Esophagus muscularis mucosa (tissue), 4 donors: ENCODE data around the gene NSMCE1. TPM values are rescaled to one million over a fixed set of nuclear protein-coding genes. Genes with fewer than 3 reads are reported as not detected.
A peak's percentile ranks its signal among the peaks of the same experiment; 100 is the strongest.

Experiments used
- DNase-seq: peaks from one replicate; pipeline ENCODE4 v3.0.0-alpha.2; 2017; ENCODE audit errors: extremely low spot score
- H3K27ac ChIP-seq, 4 donors: fragments of 200-600 bp; sonication (generic); replicated peaks in 1 of 4; 1 replicate in 3 of 4; 2 replicates in 1 of 4; pipeline ENCODE4 v1.5.1; 2016 to 2019; ENCODE audit warnings: mild to moderate bottlenecking in 1 of 4
- H3K27me3 ChIP-seq, 4 donors: fragments of 200-600 bp; sonication (generic); one replicate each; pipeline versions ENCODE4 v1.5.1 to v1.6.0; 2016 to 2019
- H3K36me3 ChIP-seq, 4 donors: fragments of 200-600 bp; sonication (generic); one replicate each; pipeline ENCODE4 v1.5.1; 2016 to 2019
- H3K4me1 ChIP-seq, 4 donors: fragments of 200-600 bp; sonication (generic); one replicate each; pipeline ENCODE4 v1.5.1; 2016 to 2019
- H3K4me3 ChIP-seq, 4 donors: fragments of 200-600 bp; sonication (generic); 1 replicate in 2 of 4; 2 replicates in 2 of 4; pipeline ENCODE4 v1.5.1; 2016 to 2019; ENCODE audit warnings: mild to moderate bottlenecking in 4 of 4, moderate library complexity in 1 of 4
- H3K9me3 ChIP-seq, 4 donors: fragments of 200-600 bp; sonication (generic); 1 replicate in 3 of 4; 2 replicates in 1 of 4; pipeline ENCODE4 v1.5.1; 2016 to 2019
- EP300 ChIP-seq: sonication (generic); formaldehyde crosslinking; IDR thresholded peaks from one replicate; pipeline ENCODE4 v1.6.1; 2017; ENCODE audit warnings: antibody characterized with exemption
- POLR2A ChIP-seq: fragments of 450-650 bp; IDR thresholded peaks from one replicate; pipeline ENCODE4 v1.6.1; 2017; ENCODE audit warnings: antibody characterized with exemption, moderate library complexity, mild to moderate bottlenecking, low read depth
- POLR2AphosphoS5 ChIP-seq, 2 donors: sonication (generic); formaldehyde crosslinking; IDR thresholded peaks; one replicate each; pipeline ENCODE4 v1.6.1; 2017; ENCODE audit warnings: antibody characterized with exemption in 2 of 2
- WGBS: methylation state at CpG from one replicate; pipeline ENCODE4 v1.1.5; 2018; 5-methylcytosine and 5-hydroxymethylcytosine counted together
- intact Hi-C: fragments of 100-400 bp; cut with DNase I; formaldehyde crosslinking; loops from one replicate; pipeline ENCODE4 v1.15.1; 2023
- total RNA-seq, 4 donors: library from RNA; depleted of rRNA; stranded (reverse); fragments of >200 nt; gene quantifications; one replicate each; pipeline versions ENCODE4 v1.1.0 to v1.2.1, GENCODE V29; 2016
- TF ChIP-seq, protein P1 (sequence below), 3 experiments: fragments of 200-600 bp in 2 of 3; fragments of 450-650 bp in 1 of 3; sonication (generic) in 2 of 3; IDR thresholded peaks; one replicate each; pipeline ENCODE4 v1.5.1; 2017 to 2019; ENCODE audit warnings: antibody characterized with exemption in 3 of 3, mild to moderate bottlenecking in 2 of 3, moderate library complexity in 1 of 3

Gene NSMCE1
- total RNA-seq, 4 donors from 2014 or later: 49.7 to 68.8 (median 64.0) TPM

GRCh38 chr16:27243725-27244362 lies 24.7 kb downstream of the NSMCE1 start:
- Histone ChIP-seq H3K27me3 (no peaks in the 10 kb centered on the region), H3K36me3 (peaks cover 0 to 5% (median 0%) of the 10 kb centered on the region in 4 donors), H3K4me1 (peaks cover 50 to 77% (median 73%) of the 10 kb centered on the region in 4 donors), H3K9me3 (no peaks in the 10 kb centered on the region), H3K27ac (peak overlapping the region; percentile 80 to 89 (median 84)), H3K4me3 (no peak overlapping the region)
- intact Hi-C loops: loop anchor here (5.0 kb wide), 2 partner anchors 73 to 93 kb away; no protein-coding TSS in a partner anchor
- WGBS: 90% methylated on average over 11 of the region's 11 CpGs
- DNase-seq: no peak
- TF ChIP-seq, protein P1, sequence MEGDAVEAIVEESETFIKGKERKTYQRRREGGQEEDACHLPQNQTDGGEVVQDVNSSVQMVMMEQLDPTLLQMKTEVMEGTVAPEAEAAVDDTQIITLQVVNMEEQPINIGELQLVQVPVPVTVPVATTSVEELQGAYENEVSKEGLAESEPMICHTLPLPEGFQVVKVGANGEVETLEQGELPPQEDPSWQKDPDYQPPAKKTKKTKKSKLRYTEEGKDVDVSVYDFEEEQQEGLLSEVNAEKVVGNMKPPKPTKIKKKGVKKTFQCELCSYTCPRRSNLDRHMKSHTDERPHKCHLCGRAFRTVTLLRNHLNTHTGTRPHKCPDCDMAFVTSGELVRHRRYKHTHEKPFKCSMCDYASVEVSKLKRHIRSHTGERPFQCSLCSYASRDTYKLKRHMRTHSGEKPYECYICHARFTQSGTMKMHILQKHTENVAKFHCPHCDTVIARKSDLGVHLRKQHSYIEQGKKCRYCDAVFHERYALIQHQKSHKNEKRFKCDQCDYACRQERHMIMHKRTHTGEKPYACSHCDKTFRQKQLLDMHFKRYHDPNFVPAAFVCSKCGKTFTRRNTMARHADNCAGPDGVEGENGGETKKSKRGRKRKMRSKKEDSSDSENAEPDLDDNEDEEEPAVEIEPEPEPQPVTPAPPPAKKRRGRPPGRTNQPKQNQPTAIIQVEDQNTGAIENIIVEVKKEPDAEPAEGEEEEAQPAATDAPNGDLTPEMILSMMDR (IDR thresholded peaks at IDR 0.05): no peak
- TF ChIP-seq EP300 (no peak), POLR2A (no peak), POLR2AphosphoS5 (IDR thresholded peaks at IDR 0.05) (no peak)

GRCh38 chr16:27242868-27243590 lies 25.5 kb downstream of the NSMCE1 start:
- Histone ChIP-seq H3K27me3 (no peaks in the 10 kb centered on the region), H3K36me3 (peaks cover 0 to 5% (median 0%) of the 10 kb centered on the region in 4 donors), H3K27ac (peak overlapping the region; percentile 80 to 89 (median 84)), H3K4me1 (peaks cover 55 to 84% (median 81%) of the 10 kb centered on the region in 4 donors), H3K9me3 (no peaks in the 10 kb centered on the region), H3K4me3 (peak overlapping the region; percentile 29 to 52 (median 42))
- 8% methylated on average over 10 of the region's 13 CpGs for WGBS
- intact Hi-C loops: loop anchor here (5.0 kb wide), 2 partner anchors 74 to 94 kb away; no protein-coding TSS in a partner anchor
- no peak for DNase-seq
- TF ChIP-seq, protein P1 (IDR thresholded peaks at IDR 0.05): peak in 1 of 3 experiments; percentile 4
- TF ChIP-seq POLR2A (no peak), POLR2AphosphoS5 (IDR thresholded peaks at IDR 0.05) (peak; percentile 74 to 83), EP300 (no peak)

- DNase-seq: no peak
- intact Hi-C loops: loop anchor here (5.0 kb wide), 2 partner anchors 75 to 95 kb away; no protein-coding TSS in a partner anchor
- peaks cover 0 to 5% (median 0%) of the 10 kb centered on the region in 4 donors for H3K36me3 ChIP-seq
- no peaks in the 10 kb centered on the region for H3K9me3 ChIP-seq
- H3K4me1 ChIP-seq: peaks cover 60 to 90% (median 87%) of the 10 kb centered on the region in 4 donors
- no peaks in the 10 kb centered on the region for H3K27me3 ChIP-seq
- H3K27ac ChIP-seq: peak overlapping the region; percentile 80 to 89 (median 84)
- WGBS: 58% methylated on average over 2 of the region's 2 CpGs
- TF ChIP-seq, protein P1 (IDR thresholded peaks at IDR 0.05): no peak
- TF ChIP-seq EP300: no peak
- no peak for TF ChIP-seq POLR2A
- TF ChIP-seq POLR2AphosphoS5 (IDR thresholded peaks at IDR 0.05): no peak
- H3K4me3 ChIP-seq: peak overlapping the region; percentile 29 to 52 (median 42)
These were observed 26.2 kb downstream of the NSMCE1 start for GRCh38 chr16:27242398-27242797.

- TF ChIP-seq, protein P1 (IDR thresholded peaks at IDR 0.05): no peak
- no peak for TF ChIP-seq POLR2A
- Histone ChIP-seq H3K36me3 (peaks cover 0 to 5% (median 0%) of the 10 kb centered on the region in 4 donors), H3K27ac (peak overlapping the region; percentile 80 to 89 (median 84)), H3K9me3 (no peaks in the 10 kb centered on the region), H3K27me3 (no peaks in the 10 kb centered on the region), H3K4me3 (no peak overlapping the region), H3K4me1 (peaks cover 63 to 93% (median 89%) of the 10 kb centered on the region in 4 donors)
- 80% methylated on average over 13 of the region's 13 CpGs for WGBS
- DNase-seq: no peak
- intact Hi-C loops: loop anchor here (5.0 kb wide), 2 partner anchors 76 to 96 kb away; no protein-coding TSS in a partner anchor
These were observed 26.9 kb downstream of the NSMCE1 start for GRCh38 chr16:27241658-27242057.
